Esophagus mucosa (tissue), 1 donor: ENCODE results near the gene CCDC70. TPM values are rescaled to one million over a fixed set of nuclear protein-coding genes. Genes with fewer than 3 reads are reported as not detected.
"Not testable (repeated sequence)": the region's sequence is repeated elsewhere in the genome, so short reads cannot be mapped to it uniquely, and the experiment has no call there.

Experiments
- ATAC-seq: fragments of 200-7000 bp; cut with Tn5 transposase; one replicate; pipeline ENCODE4 v1.9.1; 2020
- total RNA-seq: library from RNA; stranded (reverse); gene quantifications from one replicate; pipeline ENCODE4 v1.2.4, GENCODE V29; 2023
- donor health status: DM: yes; HTN: yes; CAD: no.

Gene CCDC70
- total RNA-seq, 1 donor from 2014 or later, result not detected

GRCh38 chr13:51865838-51866237, 4.1 kb downstream of the CCDC70 start:
- no peak for ATAC-seq

GRCh38 chr13:51867062-51867461, 5.3 kb downstream of the CCDC70 start:
- no peak for ATAC-seq

- no peak for ATAC-seq
These were observed 8.1 kb downstream of the CCDC70 start for GRCh38 chr13:51869916-51870315.

GRCh38 chr13:51870616-51871015, 8.8 kb downstream of the CCDC70 start:
- no peak for ATAC-seq

- no peak for ATAC-seq
These were observed 11.5 kb downstream of the CCDC70 start for GRCh38 chr13:51873117-51873798.

GRCh38 chr13:51873837-51874236, 12.1 kb downstream of the CCDC70 start:
- no peak for ATAC-seq

- ATAC-seq, result no peak
These were observed 12.9 kb downstream of the CCDC70 start for GRCh38 chr13:51874651-51875050.

- ATAC-seq, result no peak
These were observed 17.4 kb downstream of the CCDC70 start for GRCh38 chr13:51879133-51879532.

- no peak for ATAC-seq
These were observed 19.5 kb downstream of the CCDC70 start for GRCh38 chr13:51881296-51881695.

- ATAC-seq, result no peak
These were observed 20.9 kb downstream of the CCDC70 start for GRCh38 chr13:51882570-51883225.

- ATAC-seq, result no peak
These were observed 21.4 kb downstream of the CCDC70 start for GRCh38 chr13:51883226-51883600.

- no peak for ATAC-seq
These were observed 23.9 kb downstream of the CCDC70 start for GRCh38 chr13:51885651-51886050.

- ATAC-seq, result peak; percentile 59
These were observed 25.7 kb downstream of the CCDC70 start for GRCh38 chr13:51887468-51887867.

- no peak for ATAC-seq
These were observed 30.9 kb downstream of the CCDC70 start for GRCh38 chr13:51892657-51893056.

- no peak for ATAC-seq
These were observed 32.5 kb downstream of the CCDC70 start for GRCh38 chr13:51894239-51894638.

- ATAC-seq, result peak; percentile 87
These were observed 34.4 kb downstream of the CCDC70 start for GRCh38 chr13:51895906-51896888.

GRCh38 chr13:51900471-51900870, 38.7 kb downstream of the CCDC70 start:
- no peak for ATAC-seq

GRCh38 chr13:51902776-51903175, 41.0 kb downstream of the CCDC70 start:
- ATAC-seq, result no peak

- ATAC-seq, result peak; percentile 55
These were observed 44.0 kb downstream of the CCDC70 start for GRCh38 chr13:51905787-51906186.

GRCh38 chr13:51906581-51906980, 44.8 kb downstream of the CCDC70 start:
- ATAC-seq, result no peak

GRCh38 chr13:51907040-51907732, 45.4 kb downstream of the CCDC70 start:
- ATAC-seq, result no peak

GRCh38 chr13:51909265-51909664, 47.5 kb downstream of the CCDC70 start:
- not testable (repeated sequence) for ATAC-seq

GRCh38 chr13:51910508-51910907, 48.7 kb downstream of the CCDC70 start:
- ATAC-seq, result no peak
